Measurements from ENCODE around the gene DSG2.

The DSG2 gene

DNA sequence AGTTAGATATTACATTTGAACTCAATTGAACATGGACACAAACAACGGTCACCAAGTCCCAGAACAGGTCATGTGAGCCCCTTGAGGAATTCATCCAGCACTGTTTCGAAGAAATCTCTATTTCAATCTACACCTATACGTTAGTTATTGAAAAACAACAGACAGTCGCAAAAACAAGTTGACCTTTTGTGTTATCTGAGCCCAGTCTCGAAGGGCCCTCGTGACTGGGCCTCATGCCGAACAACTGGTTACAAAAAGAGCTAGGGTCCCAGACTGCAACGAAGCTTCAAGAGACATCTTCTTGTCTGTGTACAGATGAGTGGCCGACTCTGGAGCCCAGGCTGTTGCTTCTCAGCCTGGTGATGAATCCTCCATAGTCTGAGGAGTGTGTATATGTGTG, 5.3 kb upstream of the DSG2 start:
- no peak for TF ChIP-seq GATA3 (IDR thresholded peaks at IDR 0.05; ENCODE audit: low read depth, low read length)
- no peak for TF ChIP-seq GATA2 (IDR thresholded peaks at IDR 0.05; ENCODE audit: low read depth, low read length)

- TF ChIP-seq GATA3 (IDR thresholded peaks at IDR 0.05; ENCODE audit: low read depth, low read length) (no peak), GATA2 (IDR thresholded peaks at IDR 0.05; ENCODE audit: low read depth, low read length) (no peak)
These were observed 4.8 kb upstream of the DSG2 start for GRCh38 chr18:31493171-31493570.

DNA sequence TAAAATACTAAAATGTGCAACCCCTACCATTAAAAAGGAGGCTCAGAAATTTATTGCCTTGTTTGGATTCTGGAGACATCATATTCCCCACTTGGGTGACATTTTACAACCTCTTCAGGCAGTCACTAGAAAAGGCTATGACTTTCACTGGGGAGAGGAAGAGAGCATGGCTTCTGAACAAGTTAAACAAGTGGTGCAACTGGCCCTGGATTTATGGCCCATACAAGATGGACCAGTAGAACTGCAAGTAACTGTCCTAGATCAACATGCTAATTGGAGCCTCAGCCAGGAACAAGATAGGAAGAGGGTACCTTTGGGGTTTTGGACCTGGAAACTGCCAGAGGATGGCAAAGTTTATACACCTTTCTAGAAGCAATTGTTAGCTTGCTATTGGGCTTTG, 4.0 kb upstream of the DSG2 start:
- TF ChIP-seq GATA2 (IDR thresholded peaks at IDR 0.05; ENCODE audit: low read depth, low read length) (no peak), GATA3 (IDR thresholded peaks at IDR 0.05; ENCODE audit: low read depth, low read length) (no peak)

DNA sequence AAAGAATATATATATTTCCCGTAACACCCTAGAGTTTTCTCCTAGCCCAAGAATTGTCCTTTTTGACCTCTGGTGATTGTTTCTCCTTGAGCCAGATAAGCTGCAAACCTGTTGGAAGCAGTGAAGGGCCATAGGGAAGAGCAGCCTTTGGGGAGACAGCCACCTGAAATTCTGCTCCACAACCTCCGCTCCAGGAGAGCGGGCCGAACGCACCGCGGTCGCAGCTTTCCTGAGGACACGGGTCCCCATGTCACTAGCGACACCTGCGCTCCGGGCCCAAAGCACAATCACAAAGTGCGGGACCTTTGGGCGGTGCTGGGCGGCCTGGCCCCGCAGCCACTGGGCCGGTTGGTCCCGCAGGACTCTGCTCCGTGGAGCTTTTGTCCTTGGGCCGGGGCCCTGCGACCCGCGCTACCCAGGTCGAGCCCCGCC, 557 bp upstream of the DSG2 start:
- TF ChIP-seq GATA2 (IDR thresholded peaks at IDR 0.05; ENCODE audit: low read depth, low read length), result no peak
- TF ChIP-seq GATA3 (IDR thresholded peaks at IDR 0.05; ENCODE audit: low read depth, low read length), result no peak

DNA sequence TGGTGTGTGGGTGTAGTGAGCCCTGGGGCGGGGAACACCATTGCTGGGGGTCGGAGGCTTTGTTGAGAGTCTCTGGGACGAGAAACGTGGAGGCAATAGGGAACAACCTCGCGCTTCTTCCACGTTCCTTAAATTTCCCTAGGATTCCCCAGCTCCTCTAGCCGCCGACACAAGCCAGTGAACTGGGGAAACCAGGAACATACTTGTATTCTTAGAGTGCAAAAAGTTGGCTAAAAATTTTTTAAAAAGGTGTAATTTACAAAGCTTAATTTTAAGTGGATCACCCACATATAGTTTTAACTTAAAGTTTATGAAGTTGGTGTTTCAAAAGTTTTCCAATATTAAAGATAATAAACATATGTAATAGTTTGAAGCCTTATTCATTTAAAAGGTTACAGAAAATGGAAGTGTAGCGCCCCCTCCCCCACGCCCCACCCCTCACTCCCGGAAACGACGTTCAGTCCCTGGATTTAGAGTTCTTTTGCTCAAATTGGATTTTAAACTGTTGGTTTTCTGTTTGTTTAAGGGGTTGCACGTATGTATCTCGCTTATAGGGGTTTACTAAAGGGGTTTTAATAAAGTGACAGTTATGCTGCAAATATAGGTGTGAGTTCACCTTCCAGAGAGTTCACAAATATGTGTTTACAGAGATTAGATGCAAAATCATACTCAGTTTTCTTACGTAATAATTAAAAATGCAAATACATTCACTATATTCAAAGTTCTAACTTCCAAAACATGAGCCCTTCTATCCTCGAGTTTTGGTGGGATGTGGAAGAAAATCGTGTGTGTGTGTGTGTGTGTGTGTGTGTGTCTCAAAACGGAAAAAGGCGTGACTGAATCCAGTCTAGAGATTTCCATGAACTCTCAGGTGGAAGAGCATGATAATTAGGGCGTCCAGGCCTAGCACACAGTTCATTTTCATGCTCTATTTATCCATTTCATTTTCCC, 872 bp downstream of the DSG2 start:
- no peak for TF ChIP-seq GATA3 (IDR thresholded peaks at IDR 0.05; ENCODE audit: low read depth, low read length)
- TF ChIP-seq GATA2 (IDR thresholded peaks at IDR 0.05; ENCODE audit: low read depth, low read length), result no peak

GRCh38 chr18:31500051-31500688, 2.2 kb downstream of the DSG2 start:
- TF ChIP-seq GATA2 (IDR thresholded peaks at IDR 0.05; ENCODE audit: low read depth, low read length) (no peak), GATA3 (IDR thresholded peaks at IDR 0.05; ENCODE audit: low read depth, low read length) (no peak)

DNA sequence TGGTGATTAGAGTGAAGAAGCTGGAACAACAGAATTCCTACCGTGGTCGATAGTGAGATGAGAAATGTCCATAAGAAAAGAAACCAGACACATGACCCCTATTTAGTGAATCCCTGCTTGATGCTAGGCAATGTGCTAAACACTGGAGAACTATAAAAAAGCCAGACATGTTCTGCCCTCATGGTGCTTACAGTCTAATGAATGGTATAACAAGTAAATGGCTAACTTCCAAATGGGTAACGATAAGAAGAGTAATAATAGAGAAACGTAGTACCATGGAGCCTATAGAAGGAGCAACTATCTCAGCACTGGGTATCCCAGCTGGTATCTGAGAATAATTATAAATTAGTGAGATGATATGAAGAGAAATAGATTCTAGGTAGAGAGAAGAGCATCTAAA, 5.0 kb downstream of the DSG2 start:
- TF ChIP-seq GATA2 (IDR thresholded peaks at IDR 0.05; ENCODE audit: low read depth, low read length), result no peak
- TF ChIP-seq GATA3 (IDR thresholded peaks at IDR 0.05; ENCODE audit: low read depth, low read length), result no peak

GRCh38 chr18:31504455-31505147, 6.6 kb downstream of the DSG2 start:
- no peak for TF ChIP-seq GATA3 (IDR thresholded peaks at IDR 0.05; ENCODE audit: low read depth, low read length)
- TF ChIP-seq GATA2 (IDR thresholded peaks at IDR 0.05; ENCODE audit: low read depth, low read length), result no peak

DNA sequence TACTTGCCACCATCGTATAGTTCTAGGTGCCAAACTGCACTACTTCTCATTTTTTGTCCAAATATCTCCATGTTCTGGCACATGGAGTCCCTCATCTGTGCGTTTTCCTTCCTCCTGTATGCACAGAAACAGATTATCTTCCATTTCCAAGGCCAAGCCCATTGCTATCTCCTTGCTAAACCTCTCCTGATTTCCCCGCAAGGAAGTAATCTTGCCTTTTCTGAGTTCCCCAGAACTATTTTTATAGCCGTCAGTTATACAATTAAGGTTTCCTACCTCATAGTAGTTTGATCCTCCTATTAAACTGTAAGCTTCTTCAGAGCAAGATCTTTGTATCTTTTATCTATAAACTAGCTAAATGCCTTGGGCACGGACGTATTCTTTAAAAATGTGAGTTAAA, 7.2 kb downstream of the DSG2 start:
- no peak for TF ChIP-seq GATA3 (IDR thresholded peaks at IDR 0.05; ENCODE audit: low read depth, low read length)
- no peak for TF ChIP-seq GATA2 (IDR thresholded peaks at IDR 0.05; ENCODE audit: low read depth, low read length)

DNA sequence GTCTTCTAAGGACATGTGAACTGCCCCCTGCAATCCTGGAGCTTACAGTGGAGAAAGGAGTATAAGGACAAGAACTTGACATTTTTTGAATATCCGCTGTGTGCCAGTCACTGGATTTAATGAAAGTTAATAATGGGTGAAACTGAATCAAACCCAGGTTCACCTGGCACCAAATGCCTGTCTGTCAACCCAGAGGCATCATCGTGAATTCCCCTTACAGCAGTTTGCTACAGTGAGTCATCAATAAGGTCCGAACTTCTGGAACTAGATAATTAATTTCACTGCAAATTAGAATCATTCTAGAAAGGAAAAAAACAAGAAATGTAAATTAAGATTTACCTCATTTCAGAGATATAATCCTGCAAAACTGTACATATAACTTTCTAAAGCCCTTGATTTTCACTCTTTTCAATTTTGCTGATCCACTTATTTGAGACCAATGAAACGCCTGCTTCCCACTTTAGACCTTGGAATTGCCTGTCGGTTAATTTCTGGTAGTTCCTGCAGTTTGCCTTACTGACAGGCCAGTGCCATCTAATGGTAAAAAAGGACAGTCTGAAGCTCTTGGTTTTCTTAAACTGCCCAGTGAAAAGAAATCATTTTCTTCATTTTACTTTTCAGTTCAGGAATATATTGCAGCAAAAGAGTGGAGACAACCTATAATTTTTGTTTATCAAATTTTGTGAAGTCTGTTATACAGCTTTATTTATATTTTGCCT, 8.2 kb downstream of the DSG2 start:
- TF ChIP-seq GATA3 (IDR thresholded peaks at IDR 0.05; ENCODE audit: low read depth, low read length), result no peak
- TF ChIP-seq GATA2 (IDR thresholded peaks at IDR 0.05; ENCODE audit: low read depth, low read length), result no peak

DNA sequence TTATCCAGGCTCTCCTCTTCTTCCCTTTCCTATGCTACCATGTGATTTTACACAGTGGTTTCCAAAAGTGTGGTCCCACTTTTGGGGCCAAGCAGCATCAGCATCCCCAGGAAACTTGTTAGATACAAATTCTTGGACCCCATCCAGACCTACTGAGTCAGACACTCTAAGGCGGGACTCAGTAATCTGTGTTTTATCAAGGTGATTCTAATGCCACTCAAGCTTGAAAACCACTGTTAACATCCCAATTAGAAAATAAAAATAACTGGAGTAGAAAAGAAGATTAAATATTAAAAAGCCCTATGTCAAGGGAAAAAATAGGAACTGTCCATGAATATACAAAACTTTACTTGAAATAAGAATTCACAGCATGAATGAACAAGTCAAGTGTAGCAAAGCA, 10.8 kb downstream of the DSG2 start:
- TF ChIP-seq GATA2 (IDR thresholded peaks at IDR 0.05; ENCODE audit: low read depth, low read length) (no peak), GATA3 (IDR thresholded peaks at IDR 0.05; ENCODE audit: low read depth, low read length) (no peak)

DNA sequence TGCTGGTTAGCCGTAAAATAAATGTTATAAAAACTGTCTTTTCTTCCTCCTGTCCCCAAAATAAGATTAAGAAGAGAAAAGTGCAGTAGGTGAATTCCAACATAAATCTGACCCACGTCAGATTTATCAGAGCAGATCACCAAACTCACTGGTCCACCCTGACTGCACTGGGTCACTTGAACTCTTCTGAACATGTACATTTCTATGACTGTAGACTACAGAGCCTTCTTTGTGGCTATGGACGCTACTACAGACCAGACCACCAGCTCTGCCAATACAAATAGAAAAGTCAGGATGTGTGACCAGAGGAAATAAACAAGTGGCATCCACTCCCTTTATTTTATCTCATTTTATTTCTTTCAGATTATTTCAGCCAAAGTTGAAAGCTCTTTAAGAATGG, 11.6 kb downstream of the DSG2 start:
- TF ChIP-seq GATA2 (IDR thresholded peaks at IDR 0.05; ENCODE audit: low read depth, low read length) (no peak), GATA3 (IDR thresholded peaks at IDR 0.05; ENCODE audit: low read depth, low read length) (no peak)

GRCh38 chr18:31510319-31510718, 12.3 kb downstream of the DSG2 start:
- TF ChIP-seq GATA3 (IDR thresholded peaks at IDR 0.05; ENCODE audit: low read depth, low read length) (no peak), GATA2 (IDR thresholded peaks at IDR 0.05; ENCODE audit: low read depth, low read length) (no peak)

DNA sequence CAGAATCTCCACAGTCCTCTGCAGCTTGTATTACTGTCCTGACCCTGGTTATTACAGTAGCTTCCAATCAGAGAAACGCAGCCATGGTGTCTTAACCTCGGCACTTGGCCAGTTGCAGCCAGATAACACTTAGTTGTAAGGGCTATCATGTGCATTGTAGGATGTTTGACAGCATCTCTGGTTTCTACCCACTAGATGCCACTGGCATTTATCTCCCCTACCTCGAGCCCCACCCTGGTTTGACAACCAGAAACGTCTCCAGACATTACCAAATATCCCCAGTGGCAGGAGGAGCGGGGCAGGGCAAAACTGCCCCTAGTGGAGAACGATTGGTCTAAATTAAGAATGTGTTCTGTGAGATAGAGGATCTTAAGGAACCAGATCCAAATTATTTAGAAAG, 13.1 kb downstream of the DSG2 start:
- TF ChIP-seq GATA2 (IDR thresholded peaks at IDR 0.05; ENCODE audit: low read depth, low read length) (no peak), GATA3 (IDR thresholded peaks at IDR 0.05; ENCODE audit: low read depth, low read length) (no peak)
